Sigmoid colon (tissue), 7 donors: ENCODE measurements around the gene GKN1. TPM values are rescaled to one million over a fixed set of nuclear protein-coding genes. Genes with fewer than 3 reads are reported as not detected.

ENCODE experiments used
- DNase-seq: peaks from one replicate; pipeline ENCODE4 v3.0.0-alpha.2; 2019
- H3K27ac ChIP-seq, 4 donors: fragments of 200-600 bp; sonication (generic); one replicate each; pipeline ENCODE4 v1.5.1; 2016 to 2019; ENCODE audit warnings: mild to moderate bottlenecking in 1 of 4
- H3K27me3 ChIP-seq, 3 donors: fragments of 200-600 bp; sonication (generic); one replicate each; pipeline ENCODE4 v1.5.1; 2019; ENCODE audit warnings: mild to moderate bottlenecking in 1 of 3
- H3K36me3 ChIP-seq, 4 donors: fragments of 200-600 bp; sonication (generic); one replicate each; pipeline ENCODE4 v1.5.1; 2016 to 2019
- H3K4me1 ChIP-seq, 4 donors: fragments of 200-600 bp; sonication (generic); one replicate each; pipeline ENCODE4 v1.5.1; 2017 to 2019
- H3K4me3 ChIP-seq, 4 donors: fragments of 200-600 bp; sonication (generic); one replicate each; pipeline ENCODE4 v1.5.1; 2017 to 2019; ENCODE audit warnings: mild to moderate bottlenecking in 2 of 4, moderate library complexity in 1 of 4
- H3K9me3 ChIP-seq, 4 donors: fragments of 200-600 bp in 3 of 4; sonication (generic) in 3 of 4; one replicate each; pipeline versions ENCODE4 v1.5.1 to v1.6.1; 2013 to 2019
- CTCF ChIP-seq, 4 experiments: fragments of 450-650 bp in 3 of 4; fragments of 200-600 bp in 1 of 4; IDR thresholded peaks; one replicate each; pipeline ENCODE4 v1.5.1; 2016 to 2019; ENCODE audit warnings: antibody characterized with exemption in 4 of 4, mild to moderate bottlenecking in 3 of 4, moderate library complexity in 2 of 4
- EP300 ChIP-seq, 4 donors: sonication (generic); formaldehyde crosslinking; IDR thresholded peaks; one replicate each; pipeline ENCODE4 v1.6.1; 2017; ENCODE audit warnings: antibody characterized with exemption in 4 of 4
- POLR2A ChIP-seq, 2 donors: fragments of 450-650 bp; IDR thresholded peaks; one replicate each; pipeline ENCODE4 v1.6.1; 2016; ENCODE audit warnings: antibody characterized with exemption in 2 of 2, mild to moderate bottlenecking in 2 of 2, moderate library complexity in 2 of 2
- POLR2AphosphoS5 ChIP-seq, 4 donors: sonication (generic); formaldehyde crosslinking; IDR thresholded peaks; one replicate each; pipeline ENCODE4 v1.6.1; 2017; ENCODE audit warnings: antibody characterized with exemption in 4 of 4
- WGBS, 2 donors: extraction: QIAGEN DNeasy Blood & Tissue Kit; methylation state at CpG; one replicate each; pipeline ENCODE4 v1.1.7; 2013; 5-methylcytosine and 5-hydroxymethylcytosine counted together
- intact Hi-C: fragments of 100-400 bp; cut with DNase I; formaldehyde crosslinking; loops from one replicate; pipeline ENCODE4 v1.15.1; 2023
- polyA plus RNA-seq, 3 donors: library from polyadenylated mRNA; stranded (reverse); fragments of 200-250 nt; gene quantifications; one replicate each; pipeline ENCODE4 v1.2.3, GENCODE V29; 2013
- total RNA-seq, 4 donors: library from RNA; depleted of rRNA; stranded (reverse); fragments of >200 nt; gene quantifications; one replicate each; pipeline ENCODE4 v1.1.0, GENCODE V29; 2016
- donor health status: healthy with polysubstance abuse.
- donor health status: Bipolar disorder and iron deficiency.
- donor health status: healthy.

Gene GKN1
- total RNA-seq: not detected
- polyA plus RNA-seq: 10 to 100 TPM in 1 of 3 donors, not detected in 2; 78.7 TPM

GRCh38 chr2:68974251-68974650 lies at the start of gene GKN1:
TSS of gene GKN1 (plus strand) at chr2:68974636. CDS start at chr2:68974678, 42 bp downstream.
- Histone ChIP-seq H3K36me3 (no peaks in the 10 kb centered on the region), H3K9me3 (no peaks in the 10 kb centered on the region), H3K27ac (no peak within 1 kb of the TSS), H3K27me3 (no peaks in the 10 kb centered on the region), H3K4me1 (peaks cover 0 to 19% (median 3%) of the 10 kb centered on the region in 4 donors), H3K4me3 (no peak within 1 kb of the TSS)
- intact Hi-C loops: no loop called here
- WGBS, 2 donors: 57% methylated on average over 3 of the region's 3 CpGs
- TF ChIP-seq POLR2A (IDR thresholded peaks at IDR 0.05): no peak
- TF ChIP-seq EP300 (IDR thresholded peaks at IDR 0.05): no peak
- TF ChIP-seq POLR2AphosphoS5 (IDR thresholded peaks at IDR 0.05): no peak
- TF ChIP-seq CTCF (IDR thresholded peaks at IDR 0.05): no peak
- no peak for DNase-seq

GRCh38 chr2:68925295-68925896 lies 49.0 kb upstream of the GKN1 start:
- TF ChIP-seq POLR2A (IDR thresholded peaks at IDR 0.05) (no peak), EP300 (IDR thresholded peaks at IDR 0.05) (no peak), POLR2AphosphoS5 (IDR thresholded peaks at IDR 0.05) (no peak), CTCF (IDR thresholded peaks at IDR 0.05) (peak; percentile 52 to 91 (median 84))
- H3K4me1 ChIP-seq: no peaks in the 10 kb centered on the region
- DNase-seq: no peak
- WGBS, 2 donors: 39 to 42% methylated on average over 9 of the region's 9 CpGs
- H3K27me3 ChIP-seq: peaks cover 0 to 7% (median 0%) of the 10 kb centered on the region in 3 donors
- intact Hi-C loops: no loop called here
- no peaks in the 10 kb centered on the region for H3K9me3 ChIP-seq
- no peaks in the 10 kb centered on the region for H3K36me3 ChIP-seq
- no peak overlapping the region for H3K4me3 ChIP-seq
- no peak overlapping the region for H3K27ac ChIP-seq

GRCh38 chr2:68926796-68927195 lies 47.6 kb upstream of the GKN1 start:
- Histone ChIP-seq H3K27ac (no peak overlapping the region), H3K4me3 (no peak overlapping the region), H3K4me1 (no peaks in the 10 kb centered on the region), H3K27me3 (peaks cover 0 to 7% (median 0%) of the 10 kb centered on the region in 3 donors), H3K9me3 (no peaks in the 10 kb centered on the region), H3K36me3 (no peaks in the 10 kb centered on the region)
- 62 to 76% methylated on average over 4 of the region's 4 CpGs for whole genome bisulfite sequencing, 2 donors
- TF ChIP-seq POLR2A (IDR thresholded peaks at IDR 0.05) (no peak), POLR2AphosphoS5 (IDR thresholded peaks at IDR 0.05) (no peak), CTCF (IDR thresholded peaks at IDR 0.05) (no peak), EP300 (IDR thresholded peaks at IDR 0.05) (no peak)
- intact Hi-C loops: no loop called here
- DNase-seq: no peak

- no peak overlapping the region for H3K4me3 ChIP-seq
- TF ChIP-seq POLR2A (IDR thresholded peaks at IDR 0.05): no peak
- no peak for TF ChIP-seq EP300 (IDR thresholded peaks at IDR 0.05)
- TF ChIP-seq POLR2AphosphoS5 (IDR thresholded peaks at IDR 0.05): no peak
- no peak for TF ChIP-seq CTCF (IDR thresholded peaks at IDR 0.05)
- no peak overlapping the region for H3K27ac ChIP-seq
- WGBS, 2 donors: 91 to 93% methylated on average over 3 of the region's 3 CpGs
- H3K4me1 ChIP-seq: no peaks in the 10 kb centered on the region
- intact Hi-C loops: no loop called here
- no peak for DNase-seq
- no peaks in the 10 kb centered on the region for H3K9me3 ChIP-seq
- no peaks in the 10 kb centered on the region for H3K27me3 ChIP-seq
- H3K36me3 ChIP-seq: no peaks in the 10 kb centered on the region
Observed at GRCh38 chr2:68931149-68931711, 43.2 kb upstream of the GKN1 start.
